ENCODE results near the gene PAK1.

The PAK1 gene

DNA sequence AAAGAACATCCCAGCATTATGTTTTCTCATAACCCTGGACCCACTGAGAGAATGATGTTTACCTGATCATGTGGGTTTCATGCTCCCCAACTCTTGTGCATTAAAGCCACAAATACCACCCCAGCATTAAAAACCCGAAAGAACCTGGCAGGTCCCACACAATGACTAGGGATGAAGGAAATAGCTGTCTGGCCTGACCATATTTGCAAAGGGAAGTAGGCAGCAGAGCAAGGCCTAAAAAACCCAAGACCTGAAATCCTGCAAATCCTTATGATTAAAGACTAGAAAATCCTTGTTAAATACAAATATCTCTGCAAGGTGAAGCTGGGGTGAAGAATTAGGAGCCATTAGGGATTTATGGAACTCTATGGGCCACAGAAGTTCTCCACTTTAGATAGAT lies 23.7 kb downstream of the PAK1 start:
- H2AFZ ChIP-seq (ENCODE audit: low read depth, low read length, severe bottlenecking): no peak overlapping the region
- H3K79me2 ChIP-seq (ENCODE audit: insufficient read depth, low read length): no peaks in the 10 kb centered on the region
- H3K36me3 ChIP-seq (ENCODE audit: low read length): no peaks in the 10 kb centered on the region
- no peak overlapping the region for H3K4me2 ChIP-seq (ENCODE audit: low read depth, low read length, poor library complexity, severe bottlenecking)
- H3K27ac ChIP-seq (ENCODE audit: low read depth, low read length): no peak overlapping the region
- no peaks in the 10 kb centered on the region for H3F3A ChIP-seq (ENCODE audit: insufficient read depth)
- H3K4me3 ChIP-seq (ENCODE audit: insufficient read depth, low read length, poor library complexity, severe bottlenecking): no peak overlapping the region
- no peaks in the 10 kb centered on the region for H3K27me3 ChIP-seq (ENCODE audit: low read length)
- no peaks in the 10 kb centered on the region for H4K20me1 ChIP-seq (ENCODE audit: low read depth, low read length)
- no peaks in the 10 kb centered on the region for H3K9me3 ChIP-seq (ENCODE audit: insufficient read depth, low read length)
- no peaks in the 10 kb centered on the region for H3K9me2 ChIP-seq (replicated peaks; ENCODE audit: insufficient read depth, low read length)
- TF ChIP-seq, protein P1, sequence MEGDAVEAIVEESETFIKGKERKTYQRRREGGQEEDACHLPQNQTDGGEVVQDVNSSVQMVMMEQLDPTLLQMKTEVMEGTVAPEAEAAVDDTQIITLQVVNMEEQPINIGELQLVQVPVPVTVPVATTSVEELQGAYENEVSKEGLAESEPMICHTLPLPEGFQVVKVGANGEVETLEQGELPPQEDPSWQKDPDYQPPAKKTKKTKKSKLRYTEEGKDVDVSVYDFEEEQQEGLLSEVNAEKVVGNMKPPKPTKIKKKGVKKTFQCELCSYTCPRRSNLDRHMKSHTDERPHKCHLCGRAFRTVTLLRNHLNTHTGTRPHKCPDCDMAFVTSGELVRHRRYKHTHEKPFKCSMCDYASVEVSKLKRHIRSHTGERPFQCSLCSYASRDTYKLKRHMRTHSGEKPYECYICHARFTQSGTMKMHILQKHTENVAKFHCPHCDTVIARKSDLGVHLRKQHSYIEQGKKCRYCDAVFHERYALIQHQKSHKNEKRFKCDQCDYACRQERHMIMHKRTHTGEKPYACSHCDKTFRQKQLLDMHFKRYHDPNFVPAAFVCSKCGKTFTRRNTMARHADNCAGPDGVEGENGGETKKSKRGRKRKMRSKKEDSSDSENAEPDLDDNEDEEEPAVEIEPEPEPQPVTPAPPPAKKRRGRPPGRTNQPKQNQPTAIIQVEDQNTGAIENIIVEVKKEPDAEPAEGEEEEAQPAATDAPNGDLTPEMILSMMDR (IDR thresholded peaks at IDR 0.05; ENCODE audit: insufficient read depth, low read length, poor library complexity, severe bottlenecking): no peak
- TF ChIP-seq EZH2phosphoT487 (conservative IDR thresholded peaks at IDR 0.05; ENCODE audit: low read length): no peak
- no peak overlapping the region for H3K9ac ChIP-seq (ENCODE audit: low read length)

DNA sequence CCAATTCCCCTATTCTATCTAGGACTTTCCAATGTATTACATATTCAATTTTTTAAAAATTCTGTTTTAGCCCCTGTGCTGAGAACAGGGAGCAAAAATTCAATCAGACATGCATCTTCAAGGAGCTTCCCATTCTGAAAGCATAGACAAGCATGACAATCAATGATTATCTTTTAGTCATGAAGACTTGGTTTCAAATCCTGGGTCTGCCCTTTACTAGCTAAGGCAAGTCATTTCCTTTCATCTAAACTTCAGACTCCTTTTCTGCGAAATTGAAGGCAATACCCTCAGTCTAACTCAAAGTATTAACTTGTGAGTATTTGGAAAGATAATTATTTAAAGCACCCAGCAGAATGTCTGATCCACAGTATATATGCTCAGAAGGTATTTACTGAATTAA lies 24.1 kb downstream of the PAK1 start:
- no peaks in the 10 kb centered on the region for H3K9me2 ChIP-seq (replicated peaks; ENCODE audit: insufficient read depth, low read length)
- no peaks in the 10 kb centered on the region for H3K9me3 ChIP-seq (ENCODE audit: insufficient read depth, low read length)
- no peak overlapping the region for H3K4me3 ChIP-seq (ENCODE audit: insufficient read depth, low read length, poor library complexity, severe bottlenecking)
- H3K27ac ChIP-seq (ENCODE audit: low read depth, low read length): no peak overlapping the region
- H3F3A ChIP-seq (ENCODE audit: insufficient read depth): no peaks in the 10 kb centered on the region
- no peaks in the 10 kb centered on the region for H3K36me3 ChIP-seq (ENCODE audit: low read length)
- H3K79me2 ChIP-seq (ENCODE audit: insufficient read depth, low read length): no peaks in the 10 kb centered on the region
- no peaks in the 10 kb centered on the region for H3K27me3 ChIP-seq (ENCODE audit: low read length)
- no peak overlapping the region for H3K4me2 ChIP-seq (ENCODE audit: low read depth, low read length, poor library complexity, severe bottlenecking)
- no peak overlapping the region for H3K9ac ChIP-seq (ENCODE audit: low read length)
- H4K20me1 ChIP-seq (ENCODE audit: low read depth, low read length): no peaks in the 10 kb centered on the region
- H2AFZ ChIP-seq (ENCODE audit: low read depth, low read length, severe bottlenecking): no peak overlapping the region
- TF ChIP-seq EZH2phosphoT487 (conservative IDR thresholded peaks at IDR 0.05; ENCODE audit: low read length): no peak
- TF ChIP-seq, protein P1 (IDR thresholded peaks at IDR 0.05; ENCODE audit: insufficient read depth, low read length, poor library complexity, severe bottlenecking): no peak

DNA sequence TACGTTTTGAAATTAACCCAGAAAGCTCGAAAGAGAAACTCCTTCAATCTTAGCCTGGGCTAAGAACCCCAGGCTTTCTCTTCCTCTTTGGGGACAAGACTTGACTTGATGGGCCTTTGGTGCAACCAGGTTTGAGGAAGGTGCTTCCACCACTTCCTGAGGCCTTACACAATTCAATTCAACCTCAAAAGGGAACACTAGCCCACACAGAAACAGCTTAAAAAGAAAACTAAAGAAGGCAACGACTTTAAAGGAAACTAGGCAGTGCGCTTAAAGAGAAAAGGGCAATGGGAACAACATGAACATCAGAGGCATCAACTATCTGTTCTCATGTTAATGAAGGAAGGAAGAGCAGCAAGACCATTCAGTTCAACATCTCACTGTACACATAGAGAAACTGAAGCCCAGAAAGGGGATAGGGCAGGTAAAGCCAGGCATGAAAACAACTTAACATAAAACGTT lies 24.8 kb downstream of the PAK1 start:
- Histone ChIP-seq H3K27me3 (ENCODE audit: low read length) (no peaks in the 10 kb centered on the region), H2AFZ (ENCODE audit: low read depth, low read length, severe bottlenecking) (no peak overlapping the region), H3K4me2 (ENCODE audit: low read depth, low read length, poor library complexity, severe bottlenecking) (no peak overlapping the region), H3K9ac (ENCODE audit: low read length) (no peak overlapping the region), H4K20me1 (ENCODE audit: low read depth, low read length) (no peaks in the 10 kb centered on the region), H3K27ac (ENCODE audit: low read depth, low read length) (no peak overlapping the region), H3K36me3 (ENCODE audit: low read length) (no peaks in the 10 kb centered on the region), H3K4me3 (ENCODE audit: insufficient read depth, low read length, poor library complexity, severe bottlenecking) (no peak overlapping the region), H3F3A (ENCODE audit: insufficient read depth) (no peaks in the 10 kb centered on the region), H3K79me2 (ENCODE audit: insufficient read depth, low read length) (no peaks in the 10 kb centered on the region), H3K9me3 (ENCODE audit: insufficient read depth, low read length) (no peaks in the 10 kb centered on the region), H3K9me2 (replicated peaks; ENCODE audit: insufficient read depth, low read length) (no peaks in the 10 kb centered on the region)
- TF ChIP-seq, protein P1 (IDR thresholded peaks at IDR 0.05; ENCODE audit: insufficient read depth, low read length, poor library complexity, severe bottlenecking): no peak
- no peak for TF ChIP-seq EZH2phosphoT487 (conservative IDR thresholded peaks at IDR 0.05; ENCODE audit: low read length)

All from SU-DHL-6 (cell line).